Upper lobe of right lung (tissue), 1 donor: ENCODE data around the gene RNF217. TPM values are rescaled to one million over a fixed set of nuclear protein-coding genes. Genes with fewer than 3 reads are reported as not detected.
A peak's percentile ranks its signal among the peaks of the same experiment; 100 is the strongest.

Source experiments
- ATAC-seq: fragments of 200-7000 bp; cut with Tn5 transposase; one replicate; pipeline ENCODE4 v1.9.1; 2020; ENCODE audit warnings: mild to moderate bottlenecking, moderate library complexity
- DNase-seq: peaks from one replicate; pipeline ENCODE4 v3.0.0-alpha.2; 2020
- H3K27ac ChIP-seq: fragments of 200-600 bp; one replicate; pipeline ENCODE4 v1.8.0; 2022
- H3K27me3 ChIP-seq: fragments of 200-600 bp; one replicate; pipeline ENCODE4 v1.8.0; 2022; ENCODE audit warnings: mild to moderate bottlenecking
- H3K36me3 ChIP-seq: fragments of 200-600 bp; one replicate; pipeline ENCODE4 v1.8.0; 2022
- H3K4me1 ChIP-seq: fragments of 200-600 bp; one replicate; pipeline ENCODE4 v1.8.0; 2022
- H3K4me3 ChIP-seq: fragments of 200-600 bp; one replicate; pipeline ENCODE4 v1.8.0; 2022; ENCODE audit warnings: mild to moderate bottlenecking
- H3K9me3 ChIP-seq: fragments of 200-600 bp; one replicate; pipeline ENCODE4 v1.8.0; 2022
- intact Hi-C: fragments of 100-400 bp; cut with DNase I; formaldehyde crosslinking; loops from one replicate; pipeline ENCODE4 v1.11.0; 2022
- total RNA-seq: library from RNA; stranded (reverse); fragmentation: NEBNext Ultra II Directional; extraction: Animal tissue kit (Norgen Biotek cat#: 25700); gene quantifications from one replicate; pipeline ENCODE4 v1.2.1, GENCODE V29; 2021
- TF ChIP-seq, protein P1 (sequence below): fragments of 200-600 bp; IDR thresholded peaks from one replicate; pipeline ENCODE4 v1.8.0; 2022; ENCODE audit warnings: antibody characterized with exemption
- donor health status: DM: no; HTN: yes; CAD: no; lungs with severe emphysema.

Gene RNF217
- total RNA-seq, 1 donor from 2014 or later, result 29.2 TPM

DNA sequence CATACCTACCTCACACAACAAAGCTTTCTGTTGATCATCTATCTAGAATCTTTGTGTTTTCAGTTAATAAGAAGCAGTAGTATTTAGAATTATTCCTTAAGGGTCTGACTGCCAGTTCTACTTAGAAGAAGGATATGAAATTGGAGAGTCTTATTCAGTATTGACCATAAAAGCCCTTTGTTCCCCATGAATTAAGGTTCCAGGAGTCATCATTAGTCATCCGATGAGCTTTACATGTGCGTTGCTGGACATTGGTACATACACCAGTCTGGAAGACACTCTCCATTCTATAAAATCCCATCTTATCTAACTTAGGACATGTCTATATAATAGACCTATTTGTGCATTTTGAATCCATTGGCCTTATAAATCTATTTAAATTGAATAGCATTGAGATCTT lies 34.4 kb upstream of the RNF217 start:
- Histone ChIP-seq H3K4me3 (no peak overlapping the region), H3K4me1 (no peaks in the 10 kb centered on the region), H3K27me3 (no peaks in the 10 kb centered on the region), H3K9me3 (no peaks in the 10 kb centered on the region), H3K27ac (no peak overlapping the region), H3K36me3 (no peaks in the 10 kb centered on the region)
- TF ChIP-seq, protein P1, sequence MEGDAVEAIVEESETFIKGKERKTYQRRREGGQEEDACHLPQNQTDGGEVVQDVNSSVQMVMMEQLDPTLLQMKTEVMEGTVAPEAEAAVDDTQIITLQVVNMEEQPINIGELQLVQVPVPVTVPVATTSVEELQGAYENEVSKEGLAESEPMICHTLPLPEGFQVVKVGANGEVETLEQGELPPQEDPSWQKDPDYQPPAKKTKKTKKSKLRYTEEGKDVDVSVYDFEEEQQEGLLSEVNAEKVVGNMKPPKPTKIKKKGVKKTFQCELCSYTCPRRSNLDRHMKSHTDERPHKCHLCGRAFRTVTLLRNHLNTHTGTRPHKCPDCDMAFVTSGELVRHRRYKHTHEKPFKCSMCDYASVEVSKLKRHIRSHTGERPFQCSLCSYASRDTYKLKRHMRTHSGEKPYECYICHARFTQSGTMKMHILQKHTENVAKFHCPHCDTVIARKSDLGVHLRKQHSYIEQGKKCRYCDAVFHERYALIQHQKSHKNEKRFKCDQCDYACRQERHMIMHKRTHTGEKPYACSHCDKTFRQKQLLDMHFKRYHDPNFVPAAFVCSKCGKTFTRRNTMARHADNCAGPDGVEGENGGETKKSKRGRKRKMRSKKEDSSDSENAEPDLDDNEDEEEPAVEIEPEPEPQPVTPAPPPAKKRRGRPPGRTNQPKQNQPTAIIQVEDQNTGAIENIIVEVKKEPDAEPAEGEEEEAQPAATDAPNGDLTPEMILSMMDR, result no peak
- intact Hi-C loops, result no loop called here
- ATAC-seq, result no peak
- no peak for DNase-seq

GRCh38 chr6:124928851-124929250 lies 33.4 kb upstream of the RNF217 start:
- intact Hi-C loops, result no loop called here
- Histone ChIP-seq H3K9me3 (no peaks in the 10 kb centered on the region), H3K27me3 (no peaks in the 10 kb centered on the region), H3K27ac (no peak overlapping the region), H3K4me1 (no peaks in the 10 kb centered on the region), H3K36me3 (no peaks in the 10 kb centered on the region), H3K4me3 (no peak overlapping the region)
- DNase-seq (no peak), ATAC-seq (no peak)
- TF ChIP-seq, protein P1, result no peak

DNA sequence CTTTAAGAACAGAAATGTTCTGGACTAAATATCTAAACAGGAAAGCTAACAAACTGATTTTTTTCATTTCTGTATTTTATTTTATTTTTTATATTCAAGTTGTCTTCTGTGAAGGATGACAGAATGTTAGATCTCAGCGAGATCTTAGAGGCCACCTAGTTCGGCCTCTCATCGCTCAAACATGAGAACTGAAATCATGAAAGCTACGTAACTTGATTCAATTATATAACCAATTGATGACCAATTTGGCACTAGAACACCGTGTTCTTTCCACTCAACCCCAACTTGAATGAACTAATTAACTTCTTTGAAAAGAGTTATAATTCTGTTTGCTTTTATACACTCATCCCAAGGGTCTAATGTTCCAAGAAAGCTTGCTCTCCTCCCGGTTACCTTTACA lies 24.6 kb upstream of the RNF217 start:
- intact Hi-C loops, result no loop called here
- TF ChIP-seq, protein P1, result no peak
- H3K9me3 ChIP-seq, result no peaks in the 10 kb centered on the region
- H3K27ac ChIP-seq, result peak overlapping the region; percentile 43
- ATAC-seq (no peak), DNase-seq (no peak)
- H3K4me3 ChIP-seq, result no peak overlapping the region
- H3K27me3 ChIP-seq, result no peaks in the 10 kb centered on the region
- H3K36me3 ChIP-seq, result no peaks in the 10 kb centered on the region
- H3K4me1 ChIP-seq, result no peaks in the 10 kb centered on the region

DNA sequence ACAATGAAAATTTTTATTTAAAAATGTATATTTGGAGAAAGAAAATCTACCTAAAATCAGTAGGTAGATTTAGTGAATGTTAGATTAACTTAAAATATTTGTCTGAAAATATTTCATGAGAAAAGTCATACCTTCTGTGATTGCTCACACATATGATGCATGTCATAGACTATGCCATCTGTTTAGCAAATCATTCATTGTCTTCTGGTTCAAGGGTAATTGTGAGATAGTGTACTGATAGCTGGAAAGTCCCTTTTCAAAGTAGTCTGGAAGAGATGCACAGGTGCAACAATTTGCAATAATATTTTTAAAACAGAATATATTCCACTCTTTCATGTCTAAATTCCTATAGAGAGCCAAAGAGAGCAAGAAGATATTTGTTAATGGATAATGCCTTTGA lies 21.0 kb upstream of the RNF217 start:
- Histone ChIP-seq H3K4me1 (no peaks in the 10 kb centered on the region), H3K9me3 (no peaks in the 10 kb centered on the region), H3K4me3 (no peak overlapping the region), H3K36me3 (no peaks in the 10 kb centered on the region), H3K27me3 (no peaks in the 10 kb centered on the region), H3K27ac (no peak overlapping the region)
- ATAC-seq (no peak), DNase-seq (no peak)
- TF ChIP-seq, protein P1, result no peak
- intact Hi-C loops, result no loop called here

DNA sequence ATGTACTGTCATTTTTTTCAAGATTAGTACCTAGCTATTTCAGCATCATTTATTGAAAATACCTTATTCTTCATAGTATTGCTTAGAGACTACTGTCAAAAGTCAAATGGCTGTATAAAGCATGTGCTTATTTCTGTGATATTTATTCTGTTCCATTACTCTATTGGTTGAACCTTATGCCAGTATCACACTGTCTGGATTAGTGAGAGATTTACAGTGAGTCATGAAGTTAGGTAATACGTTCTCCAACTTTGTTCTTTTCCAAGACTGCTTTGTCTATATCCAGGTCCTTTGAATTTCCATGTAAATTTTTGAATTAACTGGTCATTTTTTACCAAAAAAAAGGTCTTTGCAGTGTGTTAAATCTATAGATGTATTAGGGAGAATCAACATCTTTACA lies 18.6 kb upstream of the RNF217 start:
- H3K4me3 ChIP-seq, result no peak overlapping the region
- no peaks in the 10 kb centered on the region for H3K36me3 ChIP-seq
- no peak overlapping the region for H3K27ac ChIP-seq
- ATAC-seq, result no peak
- DNase-seq, result no peak
- TF ChIP-seq, protein P1, result no peak
- H3K9me3 ChIP-seq, result no peaks in the 10 kb centered on the region
- H3K4me1 ChIP-seq, result no peaks in the 10 kb centered on the region
- no peaks in the 10 kb centered on the region for H3K27me3 ChIP-seq
- intact Hi-C loops, result no loop called here

GRCh38 chr6:124947971-124948451 lies 14.2 kb upstream of the RNF217 start:
- intact Hi-C loops, result no loop called here
- no peaks in the 10 kb centered on the region for H3K27me3 ChIP-seq
- H3K4me3 ChIP-seq, result no peak overlapping the region
- H3K9me3 ChIP-seq, result no peaks in the 10 kb centered on the region
- no peaks in the 10 kb centered on the region for H3K36me3 ChIP-seq
- no peaks in the 10 kb centered on the region for H3K4me1 ChIP-seq
- TF ChIP-seq, protein P1, result no peak
- H3K27ac ChIP-seq, result no peak overlapping the region
- DNase-seq (no peak), ATAC-seq (no peak)
